ENCODE data around the gene ANO6. TPM values are rescaled to one million over a fixed set of nuclear protein-coding genes. Genes with fewer than 3 reads are reported as not detected.

The ANO6 gene
- total and polyA plus RNA-seq, 2 of the 4 experiments (the other 2 are of a cell fraction): 21.6 to 41.0 TPM

- Histone ChIP-seq H4K20me1 (ENCODE audit: insufficient read depth, low read length) (no peaks in the 10 kb centered on the region), H3K36me3 (ENCODE audit: control insufficient read depth, insufficient read depth, low read length) (peaks cover 3% of the 10 kb centered on the region), H2BK120ac (ENCODE audit: low read depth, low read length) (peak overlapping the region; percentile 59), H2AK5ac (ENCODE audit: low read depth, low read length) (peak overlapping the region; percentile 74), H3K56ac (ENCODE audit: extremely low read depth, insufficient read depth, low read length) (no peak overlapping the region), H3K14ac (replicated peaks; ENCODE audit: low read depth, low read length) (peak overlapping the region; percentile 43; the same call in 1 of the 2 replicates), H2BK15ac (ENCODE audit: low read depth, low read length) (0 out of 3 replicates have a peak overlapping the region, but pooled peaks have one; percentile 48), H3K9me3 (ENCODE audit: control insufficient read depth, insufficient read depth, low read length) (no peaks in the 10 kb centered on the region), H3K4me2 (ENCODE audit: low read depth, low read length) (no peak overlapping the region), H4K5ac (ENCODE audit: low read depth, low read length) (no peak overlapping the region), H3K79me1 (ENCODE audit: low read depth in 1 of 2, low read length in 2 of 2) (peaks cover 32 to 64% of the 10 kb centered on the region in 2 experiments), H4K8ac (ENCODE audit: low read depth in 2 of 2, low read length in 2 of 2) (0 out of 4 replicates have a peak overlapping the region, but pooled peaks of 1 of the 2 experiments have one; percentile 1), H2BK20ac (ENCODE audit: low read depth, low read length) (peak overlapping the region; percentile 17; the same call in 1 of the 2 replicates), H2AK9ac (replicated peaks; ENCODE audit: low read depth, low read length, poor library complexity) (no peak overlapping the region), H4K91ac (ENCODE audit: insufficient read depth, low read depth, low read length) (no peak overlapping the region), H2BK5ac (ENCODE audit: low read depth, low read length, poor library complexity, severe bottlenecking) (no peak overlapping the region), H3K23ac (ENCODE audit: low read depth, low read length) (0 out of 2 replicates have a peak overlapping the region, but pooled peaks have one; percentile 17), H3K9me1 (ENCODE audit: insufficient read depth, low read length) (peaks cover 20% of the 10 kb centered on the region), H2AFZ (replicated peaks; ENCODE audit: low read length, poor library complexity) (no peak overlapping the region), H3K27ac (ENCODE audit: insufficient read depth, low read length) (no peak overlapping the region), H3K9ac (ENCODE audit: low read depth, low read length) (no peak overlapping the region), H3K27me3 (ENCODE audit: control insufficient read depth, insufficient read depth, low read length) (no peaks in the 10 kb centered on the region), H3K4me3 (ENCODE audit: insufficient read depth, low read depth, low read length) (no peak overlapping the region), H3K4ac (ENCODE audit: low read depth, low read length) (peak overlapping the region; percentile 46; the same call in 1 of the 2 replicates), H3K18ac (ENCODE audit: low read depth, low read length) (no peak overlapping the region), H3K4me1 (ENCODE audit: control insufficient read depth, insufficient read depth, low read length) (peaks cover 14% of the 10 kb centered on the region)
- BruUV-seq (replicated peaks): no TSS peak
- ChIA-PET POLR2A (ENCODE audit: unreplicated experiment) (no interaction called here), CTCF (interaction anchor here (0.9 kb wide), 1 partner anchor 61 kb away, joined by 4 read pairs; no protein-coding TSS in a partner anchor)
- no peak for DNase-seq
- dilution Hi-C loops (cut with HindIII; ENCODE audit: low sequenced_read_pairs, unreplicated experiment): no loop called here
- intact Hi-C loops (cut with micrococcal nuclease): no loop called here
- no peak for ATAC-seq (ENCODE audit: low read depth)
- in situ Hi-C loops (cut with MboI; ENCODE audit: low sequenced_read_pairs): no loop called here
- WGBS, 2 experiments (ENCODE audit: extremely low coverage in 2 of 2, insufficient read length in 1 of 2): 100% methylated on average over 1 of the region's 5 CpGs; no CpG with 5 or more reads in 1 of the 2 experiments
- no peak for TF ChIP-seq BHLHE40 (IDR thresholded peaks at IDR 0.05; ENCODE audit: low read depth, low read length)
- no peak for TF ChIP-seq USF2 (IDR thresholded peaks at IDR 0.05; ENCODE audit: low read depth, low read length)
- no peak for TF ChIP-seq CEBPB (IDR thresholded peaks at IDR 0.05; ENCODE audit: low read depth, low read length)
- TF ChIP-seq SMC3 (IDR thresholded peaks at IDR 0.05; ENCODE audit: low read depth, low read length): no peak
- no peak for TF ChIP-seq NFE2L2 (IDR thresholded peaks at IDR 0.05; ENCODE audit: low read depth, low read length)
- TF ChIP-seq CTCF (conservative IDR thresholded peaks at IDR 0.05; ENCODE audit: low read depth, low read length): no peak
- no peak for TF ChIP-seq RCOR1 (IDR thresholded peaks at IDR 0.05; ENCODE audit: insufficient replicate concordance, low read length)
- no peak for TF ChIP-seq RFX5 (IDR thresholded peaks at IDR 0.05; ENCODE audit: low read depth, low read length)
- TF ChIP-seq MAZ (IDR thresholded peaks at IDR 0.05; ENCODE audit: borderline replicate concordance, low read depth, low read length): no peak
- TF ChIP-seq MXI1 (IDR thresholded peaks at IDR 0.05; ENCODE audit: borderline replicate concordance, low read depth, low read length): no peak
- TF ChIP-seq FOS (IDR thresholded peaks at IDR 0.05; ENCODE audit: low read depth, low read length): no peak
- TF ChIP-seq ELK1 (IDR thresholded peaks at IDR 0.05; ENCODE audit: borderline replicate concordance, low read depth, low read length): no peak
- TF ChIP-seq POLR2A (IDR thresholded peaks at IDR 0.05; ENCODE audit: low read depth, low read length): no peak
- no peak for TF ChIP-seq MAFK (IDR thresholded peaks at IDR 0.05; ENCODE audit: low read depth, low read length)
- TF ChIP-seq CHD1 (IDR thresholded peaks at IDR 0.05; ENCODE audit: low read depth, low read length): no peak
Measured at GRCh38 chr12:45276154-45276755, 60.4 kb downstream of the ANO6 start.

All from IMR-90 (cell line).